ENCODE measurements around the gene SOX5.
A peak's percentile ranks its signal among the peaks of the same experiment; 100 is the strongest.

Gene SOX5

GRCh38 chr12:23699031-23699430 is 250.4 kb downstream of the SOX5 start:
- Mint-ChIP-seq H3K4me3 (no peak overlapping the region), H3K9me3 (peaks cover 9% of the 10 kb centered on the region), H3K27me3 (ENCODE audit: low read depth, poor library complexity) (no peaks in the 10 kb centered on the region), H3K36me3 (ENCODE audit: low read depth) (peaks cover 15% of the 10 kb centered on the region), H3K4me1 (no peaks in the 10 kb centered on the region), H3K27ac (peak overlapping the region; percentile 63)
- TF ChIP-seq, protein P1, sequence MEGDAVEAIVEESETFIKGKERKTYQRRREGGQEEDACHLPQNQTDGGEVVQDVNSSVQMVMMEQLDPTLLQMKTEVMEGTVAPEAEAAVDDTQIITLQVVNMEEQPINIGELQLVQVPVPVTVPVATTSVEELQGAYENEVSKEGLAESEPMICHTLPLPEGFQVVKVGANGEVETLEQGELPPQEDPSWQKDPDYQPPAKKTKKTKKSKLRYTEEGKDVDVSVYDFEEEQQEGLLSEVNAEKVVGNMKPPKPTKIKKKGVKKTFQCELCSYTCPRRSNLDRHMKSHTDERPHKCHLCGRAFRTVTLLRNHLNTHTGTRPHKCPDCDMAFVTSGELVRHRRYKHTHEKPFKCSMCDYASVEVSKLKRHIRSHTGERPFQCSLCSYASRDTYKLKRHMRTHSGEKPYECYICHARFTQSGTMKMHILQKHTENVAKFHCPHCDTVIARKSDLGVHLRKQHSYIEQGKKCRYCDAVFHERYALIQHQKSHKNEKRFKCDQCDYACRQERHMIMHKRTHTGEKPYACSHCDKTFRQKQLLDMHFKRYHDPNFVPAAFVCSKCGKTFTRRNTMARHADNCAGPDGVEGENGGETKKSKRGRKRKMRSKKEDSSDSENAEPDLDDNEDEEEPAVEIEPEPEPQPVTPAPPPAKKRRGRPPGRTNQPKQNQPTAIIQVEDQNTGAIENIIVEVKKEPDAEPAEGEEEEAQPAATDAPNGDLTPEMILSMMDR (IDR thresholded peaks at IDR 0.05), result no peak
- no peak for DNase-seq

- TF ChIP-seq, protein P1 (IDR thresholded peaks at IDR 0.05), result no peak
- DNase-seq, result no peak
- Mint-ChIP-seq H3K36me3 (ENCODE audit: low read depth) (peaks cover 17% of the 10 kb centered on the region), H3K4me3 (no peak overlapping the region), H3K27me3 (ENCODE audit: low read depth, poor library complexity) (no peaks in the 10 kb centered on the region), H3K27ac (no peak overlapping the region), H3K4me1 (no peaks in the 10 kb centered on the region), H3K9me3 (peaks cover 11% of the 10 kb centered on the region)
Measured at GRCh38 chr12:23694920-23695319, 254.6 kb downstream of the SOX5 start.

GRCh38 chr12:23694307-23694706 is 255.2 kb downstream of the SOX5 start:
- peaks cover 17% of the 10 kb centered on the region for H3K36me3 Mint-ChIP-seq (ENCODE audit: low read depth)
- DNase-seq, result no peak
- peaks cover 11% of the 10 kb centered on the region for H3K9me3 Mint-ChIP-seq
- TF ChIP-seq, protein P1 (IDR thresholded peaks at IDR 0.05), result no peak
- no peak overlapping the region for H3K4me3 Mint-ChIP-seq
- no peaks in the 10 kb centered on the region for H3K27me3 Mint-ChIP-seq (ENCODE audit: low read depth, poor library complexity)
- no peaks in the 10 kb centered on the region for H3K4me1 Mint-ChIP-seq
- no peak overlapping the region for H3K27ac Mint-ChIP-seq

DNA sequence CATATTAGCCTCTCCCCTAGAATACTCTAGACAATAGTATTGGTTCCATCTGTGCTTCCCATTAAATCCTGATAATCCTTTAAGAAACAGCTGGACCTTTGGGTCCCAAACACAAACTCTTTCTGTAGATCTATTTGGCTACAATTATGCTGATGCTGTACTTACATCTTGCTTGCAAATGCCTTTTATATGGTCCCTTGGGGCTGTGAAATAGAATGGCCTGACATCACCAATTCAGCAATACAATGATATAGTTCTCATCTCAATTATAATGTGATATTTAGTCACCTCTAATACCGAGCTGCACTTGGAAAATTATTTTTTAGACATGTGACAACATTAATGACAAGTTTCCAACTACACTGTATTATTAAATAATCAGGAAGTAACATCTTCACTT is 261.5 kb downstream of the SOX5 start:
- H3K9me3 Mint-ChIP-seq, result no peaks in the 10 kb centered on the region
- H3K36me3 Mint-ChIP-seq (ENCODE audit: low read depth), result no peaks in the 10 kb centered on the region
- no peaks in the 10 kb centered on the region for H3K4me1 Mint-ChIP-seq
- TF ChIP-seq, protein P1 (IDR thresholded peaks at IDR 0.05), result no peak
- no peaks in the 10 kb centered on the region for H3K27me3 Mint-ChIP-seq (ENCODE audit: low read depth, poor library complexity)
- no peak for DNase-seq
- H3K27ac Mint-ChIP-seq, result no peak overlapping the region
- no peak overlapping the region for H3K4me3 Mint-ChIP-seq

DNA sequence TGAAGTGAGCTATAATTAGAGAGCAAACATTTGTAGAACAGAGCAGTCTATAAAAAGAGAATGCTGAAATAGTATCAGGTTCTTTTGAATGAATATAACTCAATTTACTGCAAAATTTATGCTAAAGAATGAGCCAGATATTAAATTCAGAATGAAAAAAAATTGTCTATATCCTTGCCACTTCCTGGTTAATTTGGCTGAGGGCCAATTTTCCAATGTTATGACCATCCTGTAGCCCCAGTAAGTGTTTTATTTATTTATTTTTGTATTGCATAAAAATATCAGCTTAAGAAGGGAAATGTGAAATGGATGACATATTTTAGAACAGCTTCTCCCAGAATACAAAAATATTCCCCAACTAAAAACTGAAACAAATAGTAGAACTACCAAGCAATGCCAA is 263.4 kb downstream of the SOX5 start:
- Mint-ChIP-seq H3K27me3 (ENCODE audit: low read depth, poor library complexity) (no peaks in the 10 kb centered on the region), H3K9me3 (no peaks in the 10 kb centered on the region), H3K4me1 (no peaks in the 10 kb centered on the region), H3K36me3 (ENCODE audit: low read depth) (no peaks in the 10 kb centered on the region), H3K27ac (no peak overlapping the region), H3K4me3 (no peak overlapping the region)
- TF ChIP-seq, protein P1 (IDR thresholded peaks at IDR 0.05), result no peak
- DNase-seq, result no peak

DNA sequence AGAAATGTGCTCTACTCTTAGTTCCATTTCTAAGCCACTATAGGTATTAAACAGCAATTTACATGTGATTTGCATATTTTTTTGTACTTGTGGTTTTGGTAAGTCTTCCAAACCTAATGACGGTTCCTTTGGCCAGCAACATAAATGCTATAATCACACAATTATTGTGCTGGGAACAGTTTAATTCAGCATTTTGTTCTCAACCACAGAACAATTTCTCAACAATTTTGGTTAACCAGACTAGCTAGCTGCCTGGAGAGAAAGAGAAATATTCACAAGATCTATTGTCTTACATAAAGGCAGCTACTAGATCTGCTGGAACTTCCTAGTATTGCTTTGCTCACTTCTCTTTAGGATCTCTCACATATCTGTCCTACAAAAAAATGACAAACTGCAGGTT is 265.3 kb downstream of the SOX5 start:
- Mint-ChIP-seq H3K4me3 (no peak overlapping the region), H3K4me1 (no peaks in the 10 kb centered on the region), H3K27me3 (ENCODE audit: low read depth, poor library complexity) (no peaks in the 10 kb centered on the region), H3K27ac (no peak overlapping the region), H3K36me3 (ENCODE audit: low read depth) (no peaks in the 10 kb centered on the region), H3K9me3 (peaks cover 3% of the 10 kb centered on the region)
- DNase-seq, result no peak
- TF ChIP-seq, protein P1 (IDR thresholded peaks at IDR 0.05), result no peak

Measured in nephron progenitor cell (in vitro differentiated cells).